ENCODE measurements around the gene LTB4R2. TPM values are rescaled to one million over a fixed set of nuclear protein-coding genes. Genes with fewer than 3 reads are reported as not detected.
A peak's percentile ranks its signal among the peaks of the same experiment; 100 is the strongest.

Gene LTB4R2
- total RNA-seq, 4 donors from 2014 or later = 6.8 to 18.5 (median 10.9) TPM

DNA sequence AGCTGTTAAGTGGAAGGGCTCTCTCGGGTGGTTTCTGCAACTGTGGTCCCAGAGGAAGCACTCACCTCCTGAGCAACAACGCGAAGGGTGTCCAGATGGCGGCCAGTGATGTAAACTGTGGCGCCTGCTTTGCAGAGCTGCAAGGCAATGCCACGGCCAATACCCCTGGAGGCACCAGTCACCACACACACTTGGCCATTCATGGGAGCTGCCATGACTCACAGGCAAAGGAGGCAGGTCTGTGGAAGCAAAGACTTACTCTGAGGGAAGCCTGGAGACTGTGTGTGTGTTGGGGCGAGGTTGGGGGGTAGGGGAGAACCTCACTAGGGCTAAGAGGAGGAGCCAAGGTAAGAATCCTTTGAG lies 11.1 kb upstream of the LTB4R2 start:
- Histone ChIP-seq H3K4me3 (replicated peaks in 1 of 3) (peak overlapping the region in 2 of 3 donors; percentile 68 to 71), H3K36me3 (peaks cover 18 to 24% of the 10 kb centered on the region in 2 donors), H3K27ac (peak overlapping the region in 1 of 3 donors; percentile 31), H3K27me3 (no peaks in the 10 kb centered on the region), H3K9me3 (no peaks in the 10 kb centered on the region), H3K4me1 (peaks cover 15 to 17% of the 10 kb centered on the region in 2 donors)
- intact Hi-C loops (cut with DNase I) = no loop called here
- WGBS, 2 donors = 42 to 53% methylated on average over 7 of the region's 7 CpGs
- no peak for DNase-seq
- TF ChIP-seq, protein P1, sequence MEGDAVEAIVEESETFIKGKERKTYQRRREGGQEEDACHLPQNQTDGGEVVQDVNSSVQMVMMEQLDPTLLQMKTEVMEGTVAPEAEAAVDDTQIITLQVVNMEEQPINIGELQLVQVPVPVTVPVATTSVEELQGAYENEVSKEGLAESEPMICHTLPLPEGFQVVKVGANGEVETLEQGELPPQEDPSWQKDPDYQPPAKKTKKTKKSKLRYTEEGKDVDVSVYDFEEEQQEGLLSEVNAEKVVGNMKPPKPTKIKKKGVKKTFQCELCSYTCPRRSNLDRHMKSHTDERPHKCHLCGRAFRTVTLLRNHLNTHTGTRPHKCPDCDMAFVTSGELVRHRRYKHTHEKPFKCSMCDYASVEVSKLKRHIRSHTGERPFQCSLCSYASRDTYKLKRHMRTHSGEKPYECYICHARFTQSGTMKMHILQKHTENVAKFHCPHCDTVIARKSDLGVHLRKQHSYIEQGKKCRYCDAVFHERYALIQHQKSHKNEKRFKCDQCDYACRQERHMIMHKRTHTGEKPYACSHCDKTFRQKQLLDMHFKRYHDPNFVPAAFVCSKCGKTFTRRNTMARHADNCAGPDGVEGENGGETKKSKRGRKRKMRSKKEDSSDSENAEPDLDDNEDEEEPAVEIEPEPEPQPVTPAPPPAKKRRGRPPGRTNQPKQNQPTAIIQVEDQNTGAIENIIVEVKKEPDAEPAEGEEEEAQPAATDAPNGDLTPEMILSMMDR (IDR thresholded peaks at IDR 0.05) = no peak
- TF ChIP-seq POLR2A (IDR thresholded peaks at IDR 0.05) = no peak

DNA sequence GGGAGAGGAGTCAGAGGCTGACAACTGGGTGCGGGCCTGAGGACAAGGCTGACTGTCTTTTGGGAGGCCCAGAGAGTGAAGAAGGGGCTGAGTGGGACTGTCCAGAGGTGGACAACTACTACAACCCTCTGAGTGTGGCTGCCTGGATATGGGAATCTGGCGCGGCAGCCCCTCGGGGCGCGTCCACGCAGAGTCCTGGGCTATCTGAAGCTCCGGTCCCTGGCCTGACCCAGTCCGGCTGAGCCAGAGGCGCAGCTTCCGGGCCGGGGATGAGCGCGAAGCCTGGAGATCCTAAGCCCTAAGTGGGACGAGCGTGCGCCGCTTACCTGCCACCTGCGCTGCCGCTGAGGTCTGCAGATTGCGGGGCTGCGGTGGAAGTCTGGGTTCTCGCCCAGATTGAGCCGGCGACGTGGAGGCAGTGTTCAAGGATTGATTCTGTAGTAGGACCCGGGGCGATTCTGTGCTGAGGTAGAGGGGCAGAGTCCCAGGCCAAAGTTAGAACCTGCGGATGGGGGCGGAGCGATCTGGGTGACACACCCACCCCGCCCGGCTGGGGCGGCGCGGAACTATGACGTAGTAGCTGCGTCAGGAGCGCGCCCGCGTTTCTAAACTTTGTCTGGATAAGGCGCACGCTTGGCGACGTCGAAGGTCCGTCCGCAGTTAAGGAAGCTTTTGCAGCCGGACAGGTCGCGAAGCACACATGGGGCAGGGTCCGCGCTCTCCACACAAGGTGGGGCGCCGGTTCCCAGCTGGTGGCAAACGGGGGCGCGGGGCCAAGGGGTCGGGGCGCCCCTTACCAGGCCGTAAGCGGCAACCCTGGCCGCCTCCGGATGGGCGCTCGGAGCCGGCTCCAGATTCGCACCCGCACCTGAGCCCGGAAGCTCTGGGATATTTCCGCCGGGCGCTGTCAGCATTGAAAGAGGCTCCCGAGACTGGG lies 10.4 kb upstream of the LTB4R2 start, which contains the start of the genes DHRS1 and NOP9:
Gene DHRS1 (minus strand): TSS at position 526 of the 937 bp plus-strand sequence. CDS start 674 bp downstream, outside the sequence.
Gene NOP9 (plus strand): TSS at position 596 of the 937 bp plus-strand sequence. CDS start 105 bp downstream, at position 701.
- TF ChIP-seq, protein P1 (IDR thresholded peaks at IDR 0.05) = no peak
- TF ChIP-seq POLR2A (IDR thresholded peaks at IDR 0.05) = peak in 1 of 2 donors; percentile 71

DNA sequence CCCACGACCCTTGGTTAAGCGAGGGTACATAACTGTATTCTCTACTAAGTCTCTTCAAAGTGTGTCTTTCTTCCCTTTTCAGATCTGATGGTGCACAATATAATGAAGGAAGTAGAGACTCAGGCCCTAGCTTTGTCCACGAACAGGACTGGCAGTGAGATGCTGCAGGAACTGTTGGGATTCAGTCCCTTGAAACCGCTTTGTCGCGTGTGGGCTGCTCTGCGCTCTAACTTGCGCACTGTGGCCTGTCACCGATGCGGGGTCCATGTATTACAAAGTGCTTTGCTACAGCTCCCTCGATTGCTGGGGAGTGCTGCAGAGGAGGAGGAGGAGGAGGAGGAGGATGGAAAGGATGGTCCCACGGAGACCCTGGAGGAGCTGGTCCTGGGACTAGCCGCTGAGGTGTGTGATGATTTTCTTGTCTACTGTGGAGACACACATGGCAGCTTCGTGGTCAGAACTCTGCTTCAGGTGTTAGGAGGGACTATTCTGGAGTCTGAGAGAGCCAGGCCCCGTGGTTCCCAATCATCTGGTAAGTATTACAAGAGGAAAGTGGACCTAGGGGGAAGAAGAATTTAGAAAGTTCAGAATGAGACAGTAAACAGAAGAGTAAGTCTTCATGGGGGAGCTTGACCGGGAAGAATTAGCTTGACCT lies 9.5 kb upstream of the LTB4R2 start:
- intact Hi-C loops (cut with DNase I) = loop anchor here (2.0 kb wide), 1 partner anchor 58 kb away; the partner anchor contains the start of gene TINF2
- TF ChIP-seq, protein P1 (IDR thresholded peaks at IDR 0.05) = no peak
- no peak for TF ChIP-seq POLR2A (IDR thresholded peaks at IDR 0.05)
- peaks cover 15 to 17% of the 10 kb centered on the region in 2 donors for H3K4me1 ChIP-seq
- H3K4me3 ChIP-seq (replicated peaks in 1 of 3) = peak overlapping the region; percentile 48 to 71 (median 68)
- no peak for DNase-seq
- 28 to 29% methylated on average over 16 of the region's 16 CpGs for WGBS, 2 donors
- H3K27ac ChIP-seq = peak overlapping the region in 1 of 3 donors; percentile 31
- H3K36me3 ChIP-seq = peaks cover 33 to 39% of the 10 kb centered on the region in 2 donors
- no peaks in the 10 kb centered on the region for H3K9me3 ChIP-seq
- no peaks in the 10 kb centered on the region for H3K27me3 ChIP-seq

More for the DNA sequence above, 10.4 kb upstream of the LTB4R2 start, which contains the start of the genes DHRS1 and NOP9:
- Histone ChIP-seq H3K27ac (peak within 1 kb of the TSS in 2 of 3 donors; percentile 31 to 54), H3K4me1 (peaks cover 15 to 17% of the 10 kb centered on the region in 2 donors), H3K36me3 (peaks cover 24 to 30% of the 10 kb centered on the region in 2 donors), H3K9me3 (no peaks in the 10 kb centered on the region), H3K4me3 (replicated peaks in 1 of 3) (peak within 1 kb of the TSS; percentile 48 to 71 (median 68)), H3K27me3 (no peaks in the 10 kb centered on the region)
- intact Hi-C loops (cut with DNase I) = loop anchor here (2.0 kb wide), 1 partner anchor 57 kb away; the partner anchor contains the start of gene TINF2
- peak; percentile 89 to 90 for DNase-seq
- 2% methylated on average over 11 to 27 of the region's 75 CpGs for WGBS, 2 donors

DNA sequence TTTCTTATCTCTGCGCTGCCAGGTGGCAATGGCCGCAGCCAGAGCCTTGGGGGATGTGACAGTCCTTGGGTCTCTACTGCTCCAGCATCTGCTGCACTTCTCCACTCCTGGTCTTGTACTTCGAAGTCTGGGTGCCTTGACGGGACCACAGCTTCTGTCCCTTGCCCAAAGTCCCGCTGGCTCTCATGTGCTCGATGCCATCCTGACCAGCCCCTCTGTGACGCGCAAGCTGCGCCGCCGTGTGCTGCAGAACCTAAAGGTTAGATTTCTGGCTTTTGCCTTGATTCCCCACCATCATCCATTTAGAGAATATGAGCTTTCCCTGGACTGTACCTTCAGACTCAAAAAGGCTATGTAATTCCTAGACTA lies 5.9 kb upstream of the LTB4R2 start:
- no peak overlapping the region for H3K27ac ChIP-seq
- TF ChIP-seq, protein P1 (IDR thresholded peaks at IDR 0.05) = no peak
- no peak for TF ChIP-seq POLR2A (IDR thresholded peaks at IDR 0.05)
- peaks cover 43 to 49% of the 10 kb centered on the region in 2 donors for H3K36me3 ChIP-seq
- H3K9me3 ChIP-seq = no peaks in the 10 kb centered on the region
- H3K27me3 ChIP-seq = no peaks in the 10 kb centered on the region
- WGBS, 2 donors = 91 to 100% methylated on average over 11 of the region's 11 CpGs
- no peak for DNase-seq
- intact Hi-C loops (cut with DNase I) = no loop called here
- H3K4me3 ChIP-seq (replicated peaks in 1 of 3) = no peak overlapping the region
- peaks cover 11 to 16% of the 10 kb centered on the region in 2 donors for H3K4me1 ChIP-seq
